Measurements from ENCODE around the gene BACH2.
"Not testable (repeated sequence)": the region's sequence is repeated elsewhere in the genome, so short reads cannot be mapped to it uniquely, and the experiment has no call there.

BACH2 gene

DNA sequence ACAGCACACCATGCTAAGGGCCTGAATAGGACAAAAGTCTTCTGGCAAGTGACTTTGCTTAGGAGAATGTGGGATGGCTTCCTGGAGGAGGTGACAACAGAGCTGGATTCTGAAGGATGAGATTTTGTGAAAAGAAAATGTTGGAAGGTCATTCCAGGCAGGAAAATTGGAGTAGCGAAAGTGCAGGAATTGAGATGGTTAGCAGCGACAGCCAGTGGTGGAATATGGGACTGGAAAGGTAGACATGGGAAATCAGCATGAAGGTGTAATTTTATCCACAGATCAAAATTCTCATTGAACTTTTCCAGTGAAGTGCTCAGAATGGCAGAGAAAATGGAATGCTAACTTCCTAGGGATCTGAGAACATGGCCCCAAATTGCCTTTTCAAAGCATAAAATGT lies 5.7 kb upstream of the BACH2 start:
- DNase-seq (ENCODE audit: low read depth in 2 of 2), result no peak

DNA sequence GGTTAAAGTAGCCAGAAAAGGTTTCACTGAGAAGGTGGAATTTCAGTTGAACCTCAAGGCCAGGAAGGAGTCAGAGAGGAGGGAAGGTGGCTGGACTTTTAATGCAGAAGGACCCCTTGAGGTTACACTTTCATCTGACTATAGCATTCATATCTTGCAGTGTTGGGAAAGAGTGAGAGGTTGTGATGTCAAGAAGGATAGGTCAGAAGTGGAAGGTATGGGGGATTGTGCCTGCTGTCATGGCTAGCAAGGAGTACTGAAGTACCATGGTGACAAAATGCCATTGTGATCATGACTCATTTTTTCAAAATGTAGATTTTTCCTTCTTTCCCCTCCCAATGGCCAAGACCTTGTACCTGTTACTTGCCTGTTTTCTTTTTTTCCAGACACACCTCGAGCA lies 5.2 kb upstream of the BACH2 start:
- DNase-seq (ENCODE audit: low read depth in 2 of 2), result no peak

DNA sequence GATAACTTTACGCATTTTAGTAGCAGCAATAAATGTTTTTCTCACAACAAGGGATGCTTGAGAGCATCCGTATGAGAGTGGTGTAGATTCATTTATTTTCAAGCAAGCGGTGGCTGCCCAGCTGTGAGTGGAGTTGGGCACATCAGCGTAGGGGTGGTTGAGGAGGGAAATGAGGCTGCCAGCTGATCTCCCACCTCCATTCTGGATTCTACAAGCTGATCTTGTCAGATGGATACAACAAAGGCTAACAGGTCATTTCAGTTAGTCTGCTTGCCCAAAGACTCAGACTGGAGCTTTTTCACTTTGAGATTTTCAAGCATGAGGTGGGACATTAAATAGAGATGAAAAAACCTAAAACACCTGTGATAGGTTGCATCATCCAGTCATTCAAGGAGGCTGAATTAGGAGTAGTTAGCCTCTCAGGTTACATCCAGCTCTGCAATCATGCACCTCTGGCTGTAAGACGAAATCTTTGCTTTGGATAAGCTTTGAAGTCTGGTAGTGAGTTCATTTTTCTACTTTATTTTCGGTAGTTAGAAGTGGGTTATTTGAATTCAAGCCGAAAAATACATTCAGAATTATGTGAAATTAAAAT lies 1.9 kb upstream of the BACH2 start:
- DNase-seq (ENCODE audit: low read depth in 2 of 2), result no peak

DNA sequence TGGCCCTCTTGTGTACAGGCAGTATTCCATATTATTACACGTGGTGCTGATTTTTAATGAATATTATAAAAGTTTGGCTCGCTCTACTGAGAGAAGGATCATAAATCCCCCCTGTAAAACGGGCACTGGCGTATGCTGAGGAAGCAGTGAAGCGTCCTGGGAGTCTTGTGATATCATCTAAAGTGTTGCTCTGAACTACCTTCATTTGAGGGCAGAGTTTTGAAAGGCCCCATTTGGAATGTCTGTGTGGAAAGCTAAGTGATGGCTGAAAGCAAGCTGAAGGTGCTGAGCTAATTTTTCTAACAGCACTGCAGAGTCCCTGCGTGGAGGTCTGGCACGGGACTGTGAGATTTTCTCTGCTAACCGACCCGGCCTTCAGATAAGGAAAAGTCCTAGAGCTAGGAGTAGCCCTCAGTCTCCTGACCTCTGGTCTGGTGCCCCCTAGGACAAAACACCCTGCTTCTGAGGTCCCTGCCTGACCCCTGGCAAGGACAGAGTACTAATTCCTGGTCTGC lies 1.3 kb upstream of the BACH2 start:
- DNase-seq (ENCODE audit: low read depth in 2 of 2), result no peak

DNA sequence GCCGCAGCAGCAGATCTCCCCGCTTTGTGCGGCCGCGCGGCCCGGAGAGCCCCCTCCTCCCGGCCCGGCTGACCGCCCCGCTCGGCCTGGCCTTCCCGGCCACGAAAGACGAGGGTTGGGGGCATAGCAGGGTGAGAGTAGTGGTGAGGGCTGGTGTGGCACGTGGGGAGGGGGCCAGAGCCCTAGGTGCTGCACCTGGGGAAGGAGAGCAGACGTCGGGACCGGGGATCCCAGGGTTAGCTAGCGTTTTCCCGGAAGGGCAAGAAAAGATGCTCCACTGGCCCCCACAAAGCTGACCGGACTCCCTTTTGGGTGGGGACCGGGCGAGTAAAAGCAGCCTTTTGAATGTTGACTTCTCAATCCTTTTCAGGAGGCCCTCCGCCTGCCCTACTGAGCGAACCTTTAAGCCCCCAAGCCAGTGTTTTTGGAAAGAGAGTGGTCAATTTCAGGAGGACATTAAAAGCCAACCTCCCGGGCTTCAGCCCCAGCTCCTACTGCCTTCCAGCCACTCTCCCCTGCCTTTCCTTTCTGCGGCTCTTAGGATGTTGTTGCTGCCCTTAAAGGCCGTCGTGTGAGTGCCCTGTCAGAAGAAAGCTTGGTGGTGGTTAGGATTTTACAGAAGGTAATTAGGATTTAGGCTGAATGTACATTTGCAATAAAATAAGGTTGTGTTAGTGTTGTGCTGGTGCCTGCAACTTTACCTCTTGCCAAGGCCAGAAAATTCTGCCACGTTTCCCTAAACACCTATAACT lies 648 bp upstream of the BACH2 start:
- no peak for DNase-seq (ENCODE audit: low read depth in 2 of 2)

DNA sequence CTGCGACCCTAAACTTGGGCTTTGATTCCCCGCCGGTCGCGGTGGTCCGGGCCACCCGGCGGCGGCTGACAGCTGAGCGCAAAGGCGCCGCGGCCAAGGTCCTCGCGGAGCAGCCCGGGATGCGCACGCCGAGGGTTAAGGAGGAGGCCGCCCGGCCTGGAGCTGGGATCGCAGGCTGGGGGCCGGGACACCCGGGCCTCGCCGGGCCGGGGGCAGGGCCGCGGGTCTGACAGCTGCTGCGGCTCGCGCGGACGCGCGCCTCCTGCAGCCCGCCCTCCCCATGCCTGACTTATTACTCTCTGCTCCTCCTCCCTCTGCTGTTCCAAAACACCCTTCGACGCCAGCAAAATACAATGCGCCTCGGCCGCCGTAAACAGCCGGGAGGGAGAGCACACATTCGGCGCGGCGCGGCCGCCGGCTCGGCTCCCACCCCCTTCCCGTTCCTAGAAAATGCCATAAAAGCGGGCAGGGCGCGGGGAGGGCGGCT lies 746 bp downstream of the BACH2 start:
- peak; percentile 40 to 45 for DNase-seq (ENCODE audit: low read depth in 2 of 2)

DNA sequence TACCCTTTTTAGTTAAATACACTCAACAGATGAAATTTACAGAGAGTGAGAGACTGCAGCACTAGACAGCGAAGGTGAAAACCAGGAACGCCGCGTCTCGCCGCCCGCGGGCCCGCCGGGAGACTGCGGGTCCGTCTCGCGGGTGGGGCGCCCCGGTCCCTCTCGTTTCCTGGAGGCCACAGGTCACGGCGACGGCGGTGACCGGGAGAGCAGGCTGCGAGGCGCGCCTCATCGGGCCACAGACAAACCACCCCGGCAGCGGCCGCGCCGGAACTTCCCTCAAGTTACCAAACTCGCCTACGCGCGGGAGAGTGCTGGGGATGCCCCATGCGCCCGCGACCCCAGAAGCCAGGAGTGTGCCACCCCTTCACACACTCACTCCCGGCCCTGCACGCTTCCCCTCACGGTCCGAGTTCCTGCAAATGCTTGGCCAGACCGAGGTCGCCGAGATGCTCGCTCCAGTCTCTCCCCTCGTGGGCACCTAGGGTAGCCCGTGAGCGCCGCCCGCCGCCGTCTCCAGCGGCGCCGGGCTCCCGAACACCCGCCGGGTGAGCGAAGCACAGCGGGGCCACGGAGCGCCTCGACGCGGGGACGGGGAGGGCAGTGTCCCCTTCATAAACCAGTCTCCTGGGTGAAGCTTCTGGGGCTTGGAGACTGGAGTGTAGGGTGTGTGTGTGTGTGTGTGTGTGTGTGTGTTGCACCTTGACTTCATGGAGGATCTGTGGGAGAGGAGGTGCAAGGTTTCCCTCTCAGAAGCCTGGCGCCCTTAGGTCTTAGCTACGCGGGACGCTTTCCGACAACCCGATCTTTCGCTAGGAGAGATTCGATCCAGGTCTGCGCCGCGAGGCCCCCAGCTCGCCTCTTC lies 1.4 kb downstream of the BACH2 start:
- peak; percentile 60 to 68 for DNase-seq (ENCODE audit: low read depth in 2 of 2)

DNA sequence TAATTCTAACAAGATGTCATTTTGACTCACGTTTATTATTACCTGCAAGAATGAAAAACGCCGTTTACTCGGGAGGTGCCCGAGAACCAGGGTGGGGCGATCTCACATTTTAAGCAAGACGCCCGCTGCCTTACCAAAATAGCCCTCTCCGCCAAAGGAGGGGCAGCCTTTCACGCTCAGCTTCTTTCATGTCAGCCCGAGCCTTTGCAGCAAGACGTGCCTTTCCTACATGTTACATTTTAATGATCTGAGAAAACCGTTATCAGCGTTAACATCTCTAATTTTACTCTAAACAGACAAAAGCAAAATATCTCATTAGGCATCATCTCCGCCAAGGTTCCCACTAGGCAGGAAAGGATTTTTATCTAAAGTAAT lies 2.0 kb downstream of the BACH2 start:
- DNase-seq (ENCODE audit: low read depth in 2 of 2), result peak in 1 of 2 donors; percentile 36

DNA sequence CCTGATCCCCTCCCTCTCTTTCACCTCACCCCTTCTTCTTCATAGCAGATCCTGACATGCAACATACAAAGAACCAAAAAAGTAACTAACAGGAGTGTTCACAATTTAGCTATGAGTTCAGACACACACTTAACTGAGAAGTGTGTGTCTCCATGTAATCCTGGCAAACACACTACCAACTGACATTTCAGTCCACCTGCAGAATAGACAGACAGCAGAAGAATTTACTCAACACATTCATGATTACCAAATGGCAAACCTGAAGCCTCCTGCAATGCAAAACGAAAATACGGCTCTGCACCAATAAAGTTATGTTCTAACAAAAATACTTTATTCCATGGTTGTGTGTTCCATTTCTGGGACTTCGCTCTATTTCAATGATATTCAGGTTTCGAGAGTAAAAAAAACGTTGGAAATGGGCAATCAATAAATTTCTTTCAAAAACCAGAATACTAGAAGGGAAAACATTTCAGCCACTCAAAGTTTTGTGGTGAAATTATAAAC lies 2.6 kb downstream of the BACH2 start:
- DNase-seq (ENCODE audit: low read depth in 2 of 2), result no peak

DNA sequence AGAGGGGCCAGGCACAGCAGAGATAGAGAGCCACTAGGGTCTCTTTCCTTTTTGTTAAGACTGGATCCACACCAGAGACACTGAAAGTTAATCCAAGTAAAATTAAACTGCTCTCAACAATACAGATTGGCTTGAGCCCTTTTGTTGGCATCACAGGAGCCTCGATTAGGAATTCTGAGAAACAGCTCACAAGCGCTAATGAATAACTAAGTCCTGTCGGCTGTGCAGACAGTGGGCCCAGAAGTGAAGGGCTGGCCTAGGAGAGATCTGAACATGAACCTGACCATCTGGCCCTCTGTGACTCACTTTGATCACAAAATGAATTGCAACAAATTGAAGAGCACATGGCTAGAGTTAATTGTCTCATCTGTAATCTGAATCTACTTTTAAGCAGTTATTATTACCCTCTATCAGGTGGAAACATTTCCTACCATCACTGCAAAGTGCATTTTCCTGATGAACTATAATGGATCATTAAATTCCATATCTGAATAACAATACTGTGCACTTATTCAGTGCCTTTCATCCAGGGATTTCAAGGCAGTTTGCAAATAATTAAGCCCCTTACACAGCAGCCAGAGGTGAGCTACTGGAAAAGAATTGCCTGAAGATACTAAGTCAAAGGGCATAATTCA lies 3.2 kb downstream of the BACH2 start:
- no peak for DNase-seq (ENCODE audit: low read depth in 2 of 2)

DNA sequence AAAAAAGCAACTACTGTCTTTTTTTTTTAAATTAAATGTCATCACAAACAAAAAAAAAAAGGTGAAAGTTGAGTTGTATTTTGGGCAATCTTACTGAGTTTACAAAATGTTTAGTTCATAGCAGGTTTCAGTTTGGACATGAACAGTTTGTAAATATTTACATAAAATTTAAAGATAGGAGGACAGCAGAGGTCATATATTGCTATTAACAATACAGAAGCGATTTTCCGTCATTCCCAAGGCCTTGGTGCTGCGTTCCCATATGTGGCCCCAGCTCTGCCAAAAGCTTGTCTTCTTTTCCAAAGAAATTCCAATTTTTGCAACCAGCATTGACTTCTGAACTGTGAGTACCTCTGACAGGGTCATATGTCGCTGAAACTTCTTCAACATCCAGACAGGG lies 5.1 kb downstream of the BACH2 start:
- no peak for DNase-seq (ENCODE audit: low read depth in 2 of 2)

DNA sequence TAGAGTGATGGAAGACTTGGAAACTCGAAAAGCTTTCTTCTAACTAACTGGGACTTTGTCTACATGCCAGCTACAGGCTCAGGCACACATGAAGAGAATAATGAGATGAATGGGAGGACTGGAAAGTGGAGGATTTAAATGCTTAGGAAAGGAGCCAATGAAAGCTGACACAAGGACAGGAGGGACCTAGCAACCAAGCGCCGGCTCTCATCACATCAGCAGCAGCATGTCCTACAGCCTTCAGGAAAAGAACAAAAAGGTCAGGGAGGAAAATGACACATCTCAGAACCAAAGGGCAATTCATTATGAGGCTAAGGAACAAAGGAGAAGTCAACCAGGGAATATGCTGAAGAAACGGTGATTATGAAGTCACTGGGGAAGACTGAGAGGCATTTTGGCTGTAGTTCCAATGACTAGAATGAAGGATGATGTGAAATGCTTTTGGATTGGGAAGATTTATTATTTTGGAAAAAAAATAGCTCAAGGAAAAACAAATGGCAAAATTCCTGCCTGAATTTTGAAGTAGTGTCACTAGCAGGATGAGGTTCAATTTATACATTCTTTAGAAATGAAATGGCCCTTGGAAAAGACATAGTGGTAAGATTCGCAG lies 5.7 kb downstream of the BACH2 start:
- DNase-seq (ENCODE audit: low read depth in 2 of 2), result no peak

DNA sequence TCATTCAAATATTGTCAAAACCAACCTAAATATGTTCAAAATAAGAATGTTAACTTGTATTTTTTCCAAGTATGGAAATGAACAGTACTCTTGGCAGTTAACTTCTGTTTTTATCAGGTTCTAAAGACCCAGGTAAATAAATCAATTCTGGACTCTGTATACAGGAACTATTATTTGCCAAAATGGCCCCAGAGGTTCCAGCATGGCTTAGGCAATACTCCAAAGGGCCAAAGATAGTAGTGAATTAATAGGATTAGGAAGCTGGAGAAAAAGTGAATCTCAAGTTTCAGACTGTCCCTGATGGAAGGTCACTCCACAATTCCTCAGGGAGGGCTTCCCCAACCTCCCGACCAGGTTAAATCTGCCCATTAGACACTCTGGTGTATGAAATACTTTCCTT lies 6.7 kb downstream of the BACH2 start:
- no peak for DNase-seq (ENCODE audit: low read depth in 2 of 2)

DNA sequence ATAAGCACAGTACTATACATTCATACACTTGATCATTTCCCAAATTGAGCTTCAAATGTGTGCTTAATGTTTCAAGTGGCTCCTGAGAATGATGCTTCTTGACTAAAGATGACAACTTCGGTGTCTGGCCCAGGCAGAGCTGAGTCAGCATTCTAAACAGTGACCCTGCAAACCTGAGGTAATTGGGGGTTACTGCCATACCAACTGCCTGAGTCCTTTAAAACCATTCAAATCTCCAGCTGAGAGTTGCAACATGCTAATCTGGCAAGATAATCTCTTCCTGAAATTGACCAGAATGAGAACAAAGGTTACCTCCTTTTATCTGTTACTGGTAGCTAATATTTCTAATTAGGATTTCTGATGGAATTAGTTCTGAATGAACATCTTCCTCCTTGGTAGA lies 8.2 kb downstream of the BACH2 start:
- DNase-seq (ENCODE audit: low read depth in 2 of 2), result no peak

DNA sequence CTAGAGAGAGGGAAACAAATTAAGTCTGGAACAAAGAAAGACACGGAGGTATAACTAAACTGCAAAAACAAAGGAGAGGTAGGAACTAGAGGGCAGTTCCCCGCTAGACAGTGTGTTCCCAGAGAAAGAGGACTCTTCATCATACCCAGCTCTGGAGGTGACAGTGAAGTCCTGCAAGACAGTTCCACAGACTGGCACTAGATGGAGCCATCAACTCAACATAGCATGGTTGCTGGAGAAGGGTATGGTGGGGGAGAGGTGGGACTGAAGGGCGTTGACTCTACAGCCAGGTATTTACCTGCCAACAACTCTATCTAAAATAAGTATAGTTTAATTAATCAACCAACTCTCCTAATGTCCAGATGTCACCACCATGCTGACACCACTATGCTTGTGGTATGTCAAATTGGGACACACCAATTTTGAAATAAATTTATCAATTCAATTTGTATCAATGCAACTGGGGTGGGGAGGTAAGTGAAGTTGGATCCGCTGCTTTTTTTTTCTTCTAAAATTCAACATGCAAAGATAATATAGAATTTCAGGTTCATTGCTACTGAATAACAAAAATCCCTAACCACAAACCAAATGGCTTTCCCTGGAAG lies 9.7 kb downstream of the BACH2 start:
- DNase-seq (ENCODE audit: low read depth in 2 of 2), result peak; percentile 49 to 65

DNA sequence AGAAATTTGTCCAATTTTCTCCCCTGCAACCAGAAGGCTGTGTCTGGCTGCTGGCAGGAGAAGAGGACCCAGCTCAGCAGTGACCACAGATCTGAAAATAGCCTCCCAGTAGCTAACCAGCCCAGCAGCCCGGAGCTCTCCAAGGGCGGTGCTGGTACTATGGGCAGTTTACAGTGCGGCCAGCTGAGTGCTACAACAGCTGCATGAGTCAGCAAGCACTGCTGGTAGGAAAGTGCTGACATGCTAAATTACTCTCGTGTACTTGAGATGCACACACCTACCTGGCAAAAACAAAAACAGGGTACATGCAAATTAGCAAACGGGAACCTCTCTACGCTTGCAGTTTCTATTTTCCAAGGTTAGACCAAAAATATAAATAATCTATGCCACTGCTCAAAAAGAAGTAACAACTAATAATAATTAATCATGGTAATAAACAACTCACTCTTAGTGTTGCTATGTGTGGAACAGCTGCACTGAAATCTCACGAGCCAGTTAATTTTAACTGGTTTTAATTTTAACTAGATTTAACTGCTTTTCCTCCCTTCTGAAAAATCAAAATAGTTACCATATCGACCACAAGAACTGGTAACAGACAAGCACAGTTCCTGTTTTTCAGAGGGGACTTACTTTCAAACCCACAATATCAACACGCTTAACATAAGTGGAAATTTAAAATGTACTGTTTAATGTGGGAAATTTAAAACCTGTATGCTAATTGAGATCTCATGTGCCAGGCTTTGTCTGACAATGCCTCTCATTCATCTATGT lies 10.8 kb downstream of the BACH2 start:
- DNase-seq (ENCODE audit: low read depth in 2 of 2), result no peak

DNA sequence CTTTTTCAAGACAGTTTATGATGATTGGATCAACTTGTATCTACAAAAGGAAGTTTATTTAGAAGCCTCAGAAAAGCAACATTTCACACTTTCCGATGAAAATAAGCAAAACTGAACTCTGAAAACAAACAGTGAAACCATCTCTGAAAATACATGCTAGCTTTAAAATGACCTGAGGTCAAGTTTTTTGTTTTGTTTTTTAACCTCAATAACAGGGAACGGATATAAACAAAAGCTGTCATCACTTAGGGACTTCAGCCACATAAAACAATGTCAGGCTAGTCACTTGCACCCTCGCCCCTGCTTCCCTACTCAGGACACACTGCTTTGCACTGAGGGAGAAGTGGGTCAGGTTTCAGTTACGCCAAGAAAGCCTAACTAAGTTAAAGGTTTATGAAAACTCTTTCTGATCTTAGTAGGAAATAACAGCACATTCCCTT lies 11.6 kb downstream of the BACH2 start:
- no peak for DNase-seq (ENCODE audit: low read depth in 2 of 2)

DNA sequence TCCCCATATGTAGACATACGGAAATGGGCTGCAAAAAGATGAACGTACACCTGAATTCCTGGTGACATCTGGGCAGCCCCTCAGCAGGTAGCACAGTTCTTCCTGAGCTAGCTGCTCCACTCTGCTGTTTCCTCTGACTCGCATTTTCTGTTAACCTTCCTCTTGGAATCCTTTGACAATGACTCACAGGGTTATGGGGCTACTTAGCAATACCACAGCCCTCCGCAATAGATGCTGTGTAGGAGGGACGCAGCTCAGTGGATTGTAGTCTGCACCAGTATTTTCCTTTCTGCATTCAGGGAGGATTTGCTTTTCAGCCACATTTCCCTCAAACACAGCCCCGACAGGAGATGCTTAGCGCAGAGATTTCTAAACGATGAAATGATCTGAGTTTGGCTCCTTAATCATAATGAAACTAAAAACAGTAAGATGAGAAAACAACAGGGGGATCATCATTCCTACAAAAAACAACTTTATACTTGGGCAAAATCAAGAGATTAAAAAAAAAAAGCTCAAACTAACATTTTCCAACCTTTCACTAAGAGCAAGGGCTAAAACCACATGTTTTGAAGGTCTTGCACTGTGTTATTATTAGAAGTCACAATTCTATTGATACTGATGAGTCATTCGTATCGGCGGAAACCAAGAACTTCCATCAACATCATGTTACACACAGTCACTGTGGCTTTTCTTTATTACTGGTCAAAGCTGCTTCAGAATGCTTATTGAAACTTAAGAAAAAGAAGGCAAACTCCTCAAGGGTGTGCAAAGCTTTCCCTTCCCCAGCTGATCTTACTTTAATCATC lies 12.2 kb downstream of the BACH2 start:
- DNase-seq (ENCODE audit: low read depth in 2 of 2), result peak in 1 of 2 donors; percentile 39

DNA sequence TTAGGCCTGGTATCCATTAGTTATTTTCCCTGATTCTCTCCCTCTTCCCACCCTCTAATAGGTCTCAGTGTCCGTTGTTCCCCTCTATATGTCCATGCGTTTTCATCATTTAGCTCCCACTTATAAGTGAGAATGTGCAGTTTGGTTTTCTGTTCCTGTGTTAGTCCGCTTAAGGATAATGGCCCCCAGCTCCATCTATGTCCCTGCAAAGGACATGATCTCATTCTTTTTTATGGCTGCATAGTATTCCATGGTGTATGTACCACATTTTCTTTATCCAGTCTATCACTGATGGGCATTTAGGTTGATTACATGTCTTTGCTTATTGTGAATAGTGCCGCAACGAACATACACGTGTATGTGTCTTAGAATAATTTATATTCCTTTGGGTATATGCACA lies 14.4 kb downstream of the BACH2 start:
- not testable (repeated sequence) for DNase-seq (ENCODE audit: low read depth in 2 of 2)
